Urothelium cell line (cell line): Measurements from ENCODE around the gene GRIPAP1.

ENCODE experiments used
- DNase-seq: peaks from one replicate; pipeline ENCODE4 v3.0.0; 2011; ENCODE audit warnings: low spot score, mixed read lengths
- FAIRE-seq: peaks from 2 replicates; lab custom pipeline; 2011; peaks lifted over from hg19 to GRCh38; lab: Jason Lieb, UNC

The GRIPAP1 gene

DNA sequence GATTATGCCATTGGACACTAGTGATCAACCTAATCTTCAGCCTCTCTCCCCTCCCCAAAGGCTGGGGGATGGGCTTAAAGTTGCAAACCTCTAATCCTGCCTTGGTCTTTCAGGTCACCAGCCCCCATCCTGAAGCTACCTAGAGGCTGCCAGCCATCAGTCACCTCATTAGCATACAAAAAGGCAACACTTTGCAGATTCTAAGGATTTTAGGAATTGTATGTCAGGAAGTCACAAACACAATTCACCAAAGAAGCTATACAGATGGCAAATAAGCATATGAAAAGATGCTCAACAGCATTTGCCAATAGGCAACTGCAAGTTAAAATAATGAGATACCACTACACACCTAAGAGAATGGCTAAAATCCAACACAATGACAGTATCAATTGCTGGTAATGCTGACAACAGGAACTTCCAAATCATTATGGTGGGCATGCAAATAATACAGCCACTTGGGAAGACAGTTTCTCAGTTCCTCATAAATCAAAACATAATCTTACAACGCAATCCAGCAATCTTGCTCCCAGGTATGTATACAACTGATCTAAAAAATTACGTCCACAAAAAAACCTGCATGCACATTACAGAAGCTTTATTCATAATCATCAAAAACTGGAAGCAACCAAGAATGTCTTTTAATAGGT lies 74.2 kb downstream of the GRIPAP1 start:
- no peak for DNase-seq
- no peak for FAIRE-seq

DNA sequence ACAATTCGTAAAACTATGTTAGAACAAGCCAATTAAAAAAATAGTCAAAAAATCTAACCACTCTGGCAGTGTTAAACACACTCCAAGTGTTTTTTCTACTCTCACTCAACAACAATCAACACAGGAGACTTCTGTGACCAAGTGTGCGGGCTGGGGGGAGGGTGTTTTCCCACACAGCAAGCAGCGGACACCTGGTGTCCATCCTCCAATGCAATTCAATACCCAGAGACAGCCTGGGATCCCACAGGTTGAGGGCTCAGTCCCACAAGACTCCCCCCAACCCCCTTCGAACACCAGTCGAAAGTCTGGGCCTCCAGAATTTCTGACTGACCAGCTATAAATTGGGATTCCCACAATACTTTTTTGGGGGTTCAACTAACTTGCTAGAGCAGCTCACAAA lies 74.9 kb downstream of the GRIPAP1 start:
- FAIRE-seq: no peak
- DNase-seq: no peak

DNA sequence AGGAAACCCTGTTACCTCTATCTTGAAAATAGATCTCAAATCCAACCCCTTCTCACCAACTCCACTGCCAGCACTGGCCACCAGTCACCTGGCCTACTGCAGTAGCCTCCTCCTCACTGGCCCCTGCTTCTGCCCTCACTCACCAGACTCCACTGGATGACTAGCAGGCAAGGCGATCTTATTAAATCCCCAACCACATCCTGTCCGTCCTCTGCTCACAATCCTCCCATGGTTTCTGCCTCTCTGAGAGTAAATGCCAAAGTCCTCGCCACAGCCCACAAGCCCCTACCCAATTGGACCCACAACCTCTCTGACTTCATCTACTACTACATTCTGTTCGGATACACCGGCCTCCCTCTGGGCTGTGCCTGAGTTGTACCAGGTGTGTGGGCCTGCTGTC lies 77.8 kb downstream of the GRIPAP1 start:
- no peak for DNase-seq
- FAIRE-seq: no peak

DNA sequence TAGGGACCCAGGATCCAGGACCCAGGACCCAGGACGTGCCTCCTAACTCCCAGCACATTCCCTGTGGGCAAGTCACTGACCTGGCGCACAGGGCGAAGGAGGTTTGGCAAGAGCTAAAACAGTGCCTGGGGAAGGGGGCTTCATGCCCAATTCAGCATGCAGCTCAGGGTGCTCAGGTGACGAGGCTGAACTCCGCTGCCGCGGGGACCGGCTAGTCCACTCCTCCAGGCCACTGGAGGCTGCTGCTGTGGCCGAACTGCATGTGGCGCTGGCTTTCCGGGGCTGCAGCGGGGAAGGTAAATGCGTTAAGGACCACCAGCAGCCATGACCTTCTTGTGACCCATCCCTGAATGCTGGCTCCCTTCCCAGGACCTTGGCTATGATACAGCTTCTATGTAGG lies 78.3 kb downstream of the GRIPAP1 start:
- FAIRE-seq (no peak), DNase-seq (no peak)
